Calu3 (cell line): Measurements from ENCODE around the gene ATP7A. TPM values are rescaled to one million over a fixed set of nuclear protein-coding genes. Genes with fewer than 3 reads are reported as not detected.

ENCODE experiments used
- BruUV-seq: library from RNA; stranded (reverse); fragments of 400-500 nt; replicated peaks from 2 replicates; lab custom pipeline; 2021; lab: Mats Ljungman, UMichigan
- CTCF ChIA-PET: fragments of 300-600 bp; sonication (Branson Sonifier 250); formaldehyde crosslinking; loops from one replicate; lab custom pipeline; 2022; ENCODE audit warnings: antibody characterized with exemption; lab: Charles Lee
- DNase-seq: peaks from one replicate; pipeline ENCODE4 v3.0.0; 2022
- H3K27ac Mint-ChIP-seq: one replicate; pipeline ENCODE4 v1.8.0; 2022; ENCODE audit warnings: mixed read lengths; ENCODE audit not compliant: unreplicated experiment
- H3K27me3 Mint-ChIP-seq: one replicate; pipeline ENCODE4 v1.8.0; 2022; ENCODE audit warnings: mixed read lengths; ENCODE audit not compliant: unreplicated experiment
- H3K36me3 Mint-ChIP-seq: one replicate; pipeline ENCODE4 v1.8.0; 2022; ENCODE audit warnings: mild to moderate bottlenecking, moderate library complexity, mixed read lengths; ENCODE audit not compliant: insufficient read depth, unreplicated experiment
- H3K4me1 Mint-ChIP-seq: one replicate; pipeline ENCODE4 v1.8.0; 2022; ENCODE audit warnings: mild to moderate bottlenecking, low read depth, mixed read lengths; ENCODE audit not compliant: unreplicated experiment
- H3K4me3 Mint-ChIP-seq: one replicate; pipeline ENCODE4 v1.8.0; 2022; ENCODE audit warnings: mild to moderate bottlenecking, low read depth, moderate library complexity, mixed read lengths; ENCODE audit not compliant: unreplicated experiment
- H3K9me3 Mint-ChIP-seq: one replicate; pipeline ENCODE4 v1.8.0; 2022; ENCODE audit warnings: low read depth, mixed read lengths; ENCODE audit not compliant: unreplicated experiment
- CTCF ChIP-seq: fragments of 200-600 bp; IDR thresholded peaks from one replicate; pipeline ENCODE4 v1.8.0; 2022; ENCODE audit warnings: antibody characterized with exemption; ENCODE audit not compliant: unreplicated experiment
- intact Hi-C: fragments of 100-400 bp; cut with micrococcal nuclease; formaldehyde crosslinking; loops from one replicate; pipeline ENCODE4 v1.10.0; 2022; ENCODE audit not compliant: unreplicated experiment
- total RNA-seq: library from RNA; stranded (reverse); gene quantifications from 2 replicates; pipeline ENCODE4 v1.2.3, GENCODE V29; 2022

The ATP7A gene
- total RNA-seq, 1 experiment from 2014 or later = 15.2 TPM

GRCh38 chrX:77977095-77977494 is 66.6 kb downstream of the ATP7A start:
- Mint-ChIP-seq H3K27me3 (no peaks in the 10 kb centered on the region), H3K9me3 (no peaks in the 10 kb centered on the region), H3K4me1 (peaks cover 8% of the 10 kb centered on the region), H3K4me3 (no peak overlapping the region), H3K36me3 (no peaks in the 10 kb centered on the region), H3K27ac (no peak overlapping the region)
- no TSS peak for BruUV-seq
- no peak for DNase-seq
- TF ChIP-seq CTCF = no peak
- CTCF ChIA-PET = no interaction called here
- intact Hi-C loops = no loop called here

GRCh38 chrX:77977518-77977917 is 67.0 kb downstream of the ATP7A start:
- Mint-ChIP-seq H3K9me3 (no peaks in the 10 kb centered on the region), H3K27ac (no peak overlapping the region), H3K4me3 (no peak overlapping the region), H3K4me1 (peaks cover 8% of the 10 kb centered on the region), H3K27me3 (no peaks in the 10 kb centered on the region), H3K36me3 (no peaks in the 10 kb centered on the region)
- DNase-seq = no peak
- no peak for TF ChIP-seq CTCF
- BruUV-seq = no TSS peak
- intact Hi-C loops = no loop called here
- CTCF ChIA-PET = no interaction called here

- DNase-seq = no peak
- H3K4me1 Mint-ChIP-seq = peaks cover 8% of the 10 kb centered on the region
- no peak overlapping the region for H3K4me3 Mint-ChIP-seq
- CTCF ChIA-PET = no interaction called here
- intact Hi-C loops = no loop called here
- BruUV-seq = no TSS peak
- TF ChIP-seq CTCF = no peak
- no peaks in the 10 kb centered on the region for H3K27me3 Mint-ChIP-seq
- no peak overlapping the region for H3K27ac Mint-ChIP-seq
- no peaks in the 10 kb centered on the region for H3K36me3 Mint-ChIP-seq
- no peaks in the 10 kb centered on the region for H3K9me3 Mint-ChIP-seq
These were observed 69.4 kb downstream of the ATP7A start for GRCh38 chrX:77979870-77980269.

- no peaks in the 10 kb centered on the region for H3K36me3 Mint-ChIP-seq
- H3K27me3 Mint-ChIP-seq = no peaks in the 10 kb centered on the region
- no peak for TF ChIP-seq CTCF
- H3K4me1 Mint-ChIP-seq = no peaks in the 10 kb centered on the region
- H3K9me3 Mint-ChIP-seq = no peaks in the 10 kb centered on the region
- CTCF ChIA-PET = no interaction called here
- no peak for DNase-seq
- no peak overlapping the region for H3K27ac Mint-ChIP-seq
- BruUV-seq = no TSS peak
- no peak overlapping the region for H3K4me3 Mint-ChIP-seq
- intact Hi-C loops = no loop called here
These were observed 101.4 kb downstream of the ATP7A start for GRCh38 chrX:78011846-78012245.
